ENCODE data around the gene GOPC. TPM values are rescaled to one million over a fixed set of nuclear protein-coding genes. Genes with fewer than 3 reads are reported as not detected.
"Not testable (repeated sequence)": the region's sequence is repeated elsewhere in the genome, so short reads cannot be mapped to it uniquely, and the experiment has no call there.

The GOPC gene
- polyA plus RNA-seq (2013) = 30.7 TPM

DNA sequence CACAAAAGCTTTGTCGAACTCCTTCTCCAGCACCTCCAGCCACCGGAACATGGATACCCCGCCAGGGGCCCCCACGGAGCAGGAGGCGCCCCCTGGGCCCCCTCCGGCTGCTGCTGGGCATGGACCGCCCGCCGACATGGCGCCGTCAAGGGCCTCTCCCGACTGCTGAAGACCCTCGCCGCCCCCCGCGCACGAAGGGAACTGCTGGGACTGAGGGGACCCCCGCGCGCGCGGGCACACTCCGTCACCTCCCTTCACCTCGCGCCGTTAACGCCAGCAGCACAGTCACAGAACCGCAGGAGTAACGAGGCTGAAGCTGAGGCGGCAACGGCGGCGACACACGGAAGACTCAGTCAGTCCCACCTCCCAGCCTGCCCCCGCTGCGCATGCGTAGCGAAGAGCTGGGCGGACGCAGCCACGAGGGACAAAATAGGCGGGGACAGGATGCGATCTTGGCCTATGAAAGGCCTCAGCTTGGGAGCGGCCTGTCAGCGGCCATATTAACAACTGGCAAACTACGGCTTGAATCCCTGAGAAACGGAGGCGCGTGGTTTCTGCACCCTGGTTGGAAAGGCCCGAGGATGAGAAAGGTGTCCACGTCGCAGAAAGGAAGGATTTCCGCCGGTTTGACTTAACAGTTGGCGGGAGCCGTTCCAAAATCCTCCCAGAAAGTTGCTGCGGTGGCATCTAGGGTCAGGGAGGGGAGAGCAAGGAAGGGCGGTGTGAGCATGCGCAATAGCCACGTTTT lies at the start of gene GOPC:
Gene GOPC, minus strand, starts transcription at position 361 of the 748 bp plus-strand sequence. Its CDS starts 223 bp downstream, at position 138.
- under 1% methylated on average over 58 of the region's 60 CpGs for WGBS (ENCODE audit: insufficient coverage)
- Histone ChIP-seq H3K36me3 (ENCODE audit: control insufficient read depth in 4 of 4, insufficient read depth in 4 of 4, low read length in 3 of 4) (peaks cover 2 to 17% (median 8%) of the 10 kb centered on the region in 4 experiments), H3K27ac (ENCODE audit: insufficient read depth in 1 of 2, low read depth in 1 of 2, low read length in 2 of 2, poor library complexity in 1 of 2, severe bottlenecking in 2 of 2) (peak within 1 kb of the TSS; percentile 69 to 87), H3K4me3 (ENCODE audit: control insufficient read depth in 1 of 7, extremely low read depth in 1 of 7, insufficient read depth in 4 of 7, low read depth in 2 of 7, low read length in 6 of 7) (peak within 1 kb of the TSS; percentile 79 to 98 (median 90)), H3K4me1 (ENCODE audit: control extremely low read depth in 1 of 4, control insufficient read depth in 4 of 4, insufficient read depth in 4 of 4, low read length in 3 of 4) (peaks cover 8 to 30% (median 16%) of the 10 kb centered on the region in 4 experiments), H3K27me3 (replicated peaks in 2 of 5; ENCODE audit: control insufficient read depth in 4 of 5, insufficient read depth in 5 of 5, low read length in 4 of 5) (no peaks in the 10 kb centered on the region), H3K9me3 (ENCODE audit: control extremely low read depth in 1 of 5, control insufficient read depth in 4 of 5, insufficient read depth in 2 of 5, low read depth in 1 of 5, low read length in 4 of 5) (peaks cover 0 to 5% (median under 1%) of the 10 kb centered on the region in 5 experiments)
- CTCF ChIA-PET = interaction anchor here (1.0 to 1.4 kb wide), 4 partner anchors 16 to 124 kb away, joined by 3 to 5 read pairs (median 4); no protein-coding TSS in a partner anchor
- POLR2A ChIA-PET = interaction anchor here (0.6 to 1.0 kb wide), 4 partner anchors 34 to 152 kb away, joined by 3 to 6 read pairs (median 4); no protein-coding TSS in a partner anchor
- DNase-seq = peak; percentile 98 to 99 (median 99)

DNA sequence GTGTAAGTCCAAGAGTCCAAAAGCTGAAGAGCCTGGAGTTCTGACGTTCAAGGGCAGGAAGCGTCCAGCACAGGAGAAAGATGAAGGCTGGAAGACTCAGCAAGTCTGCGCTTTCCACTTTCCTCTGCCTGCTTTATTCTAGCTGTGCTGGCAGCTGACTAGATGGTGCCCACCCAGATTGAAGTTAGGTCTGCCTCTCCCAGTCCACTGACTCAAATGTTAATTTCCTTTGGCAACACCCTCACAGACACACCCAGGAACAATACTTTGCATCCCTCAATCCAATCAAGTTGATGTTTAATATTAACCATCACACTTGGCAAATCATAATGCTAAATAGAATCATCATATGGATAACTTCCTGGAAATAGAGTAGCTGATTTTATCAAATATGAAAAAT lies 49.7 kb upstream of the GOPC start:
- DNase-seq; CTCF ChIA-PET; H3K27me3 ChIP-seq (replicated peaks in 2 of 5; ENCODE audit: control insufficient read depth in 4 of 5, insufficient read depth in 5 of 5, low read length in 4 of 5); H3K27ac ChIP-seq (ENCODE audit: insufficient read depth in 1 of 2, low read depth in 1 of 2, low read length in 2 of 2, poor library complexity in 1 of 2, severe bottlenecking in 2 of 2); H3K4me1 ChIP-seq (ENCODE audit: control extremely low read depth in 1 of 4, control insufficient read depth in 4 of 4, insufficient read depth in 4 of 4, low read length in 3 of 4); H3K4me3 ChIP-seq (ENCODE audit: control insufficient read depth in 1 of 7, extremely low read depth in 1 of 7, insufficient read depth in 4 of 7, low read depth in 2 of 7, low read length in 6 of 7); H3K9me3 ChIP-seq (ENCODE audit: control extremely low read depth in 1 of 5, control insufficient read depth in 4 of 5, insufficient read depth in 2 of 5, low read depth in 1 of 5, low read length in 4 of 5); H3K36me3 ChIP-seq (ENCODE audit: control insufficient read depth in 4 of 4, insufficient read depth in 4 of 4, low read length in 3 of 4); POLR2A ChIA-PET: not testable (repeated sequence)
- WGBS (ENCODE audit: insufficient coverage) = 100% methylated on average over 3 of the region's 3 CpGs

DNA sequence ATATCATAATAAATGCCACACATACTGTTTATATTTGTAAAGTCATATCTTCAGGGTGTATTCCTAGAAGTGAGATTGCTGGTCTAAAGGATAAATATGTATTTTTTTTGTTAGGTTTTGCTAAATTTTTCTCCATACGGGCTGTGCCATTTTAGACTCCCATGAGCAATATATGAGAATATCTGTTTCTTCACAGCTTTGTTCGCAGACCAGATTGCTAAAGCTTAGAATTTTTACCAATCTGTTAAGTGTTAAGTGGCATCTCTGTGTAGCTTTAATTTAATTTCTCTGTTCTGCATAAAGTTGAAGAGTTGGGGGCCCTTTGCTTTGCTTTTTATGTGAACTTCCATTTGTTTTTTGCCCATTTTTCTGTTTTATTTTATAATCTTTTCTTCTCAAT lies 40.7 kb upstream of the GOPC start:
- POLR2A ChIA-PET = no interaction called here

DNA sequence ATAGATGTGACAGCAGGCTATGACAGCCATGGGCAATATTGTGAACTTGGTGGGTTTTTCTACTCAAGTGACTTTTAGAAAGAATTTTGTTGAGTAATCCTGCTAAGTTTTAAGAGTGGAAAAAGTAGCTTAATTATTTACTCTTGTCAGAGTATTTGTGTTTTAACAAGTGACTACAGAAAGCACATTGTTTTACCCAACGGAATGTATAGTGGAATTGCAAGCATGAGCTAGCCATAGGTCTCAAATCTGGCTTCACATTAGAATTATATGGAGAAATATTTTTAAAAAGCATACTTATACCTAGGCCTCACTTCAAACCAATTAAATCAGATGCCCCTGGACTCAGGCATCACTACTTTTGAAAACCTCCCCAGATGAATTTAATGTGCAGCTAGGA lies 35.5 kb upstream of the GOPC start:
- DNase-seq = no peak
- Histone ChIP-seq H3K4me1 (ENCODE audit: control extremely low read depth in 1 of 4, control insufficient read depth in 4 of 4, insufficient read depth in 4 of 4, low read length in 3 of 4) (no peaks in the 10 kb centered on the region), H3K27me3 (replicated peaks in 2 of 5; ENCODE audit: control insufficient read depth in 4 of 5, insufficient read depth in 5 of 5, low read length in 4 of 5) (no peaks in the 10 kb centered on the region), H3K4me3 (ENCODE audit: control insufficient read depth in 1 of 7, extremely low read depth in 1 of 7, insufficient read depth in 4 of 7, low read depth in 2 of 7, low read length in 6 of 7) (no peak overlapping the region), H3K27ac (ENCODE audit: insufficient read depth in 1 of 2, low read depth in 1 of 2, low read length in 2 of 2, poor library complexity in 1 of 2, severe bottlenecking in 2 of 2) (no peak overlapping the region), H3K36me3 (ENCODE audit: control insufficient read depth in 4 of 4, insufficient read depth in 4 of 4, low read length in 3 of 4) (no peaks in the 10 kb centered on the region), H3K9me3 (ENCODE audit: control extremely low read depth in 1 of 5, control insufficient read depth in 4 of 5, insufficient read depth in 2 of 5, low read depth in 1 of 5, low read length in 4 of 5) (no peaks in the 10 kb centered on the region)
- CTCF ChIA-PET = no interaction called here
- no CpG with 5 or more reads among the region's 1 CpG for WGBS (ENCODE audit: insufficient coverage)
- POLR2A ChIA-PET = no interaction called here

More for the DNA sequence above, 40.7 kb upstream of the GOPC start:
- Histone ChIP-seq H3K36me3 (ENCODE audit: control insufficient read depth in 4 of 4, insufficient read depth in 4 of 4, low read length in 3 of 4) (no peaks in the 10 kb centered on the region), H3K27me3 (replicated peaks in 2 of 5; ENCODE audit: control insufficient read depth in 4 of 5, insufficient read depth in 5 of 5, low read length in 4 of 5) (no peaks in the 10 kb centered on the region), H3K9me3 (ENCODE audit: control extremely low read depth in 1 of 5, control insufficient read depth in 4 of 5, insufficient read depth in 2 of 5, low read depth in 1 of 5, low read length in 4 of 5) (peaks cover 0 to 1% (median 0%) of the 10 kb centered on the region in 5 experiments), H3K4me1 (ENCODE audit: control extremely low read depth in 1 of 4, control insufficient read depth in 4 of 4, insufficient read depth in 4 of 4, low read length in 3 of 4) (no peaks in the 10 kb centered on the region), H3K4me3 (ENCODE audit: control insufficient read depth in 1 of 7, extremely low read depth in 1 of 7, insufficient read depth in 4 of 7, low read depth in 2 of 7, low read length in 6 of 7) (no peak overlapping the region), H3K27ac (ENCODE audit: insufficient read depth in 1 of 2, low read depth in 1 of 2, low read length in 2 of 2, poor library complexity in 1 of 2, severe bottlenecking in 2 of 2) (no peak overlapping the region)
- no CpG with 5 or more reads among the region's 2 CpGs for WGBS (ENCODE audit: insufficient coverage)
- DNase-seq = no peak
- CTCF ChIA-PET = no interaction called here

DNA sequence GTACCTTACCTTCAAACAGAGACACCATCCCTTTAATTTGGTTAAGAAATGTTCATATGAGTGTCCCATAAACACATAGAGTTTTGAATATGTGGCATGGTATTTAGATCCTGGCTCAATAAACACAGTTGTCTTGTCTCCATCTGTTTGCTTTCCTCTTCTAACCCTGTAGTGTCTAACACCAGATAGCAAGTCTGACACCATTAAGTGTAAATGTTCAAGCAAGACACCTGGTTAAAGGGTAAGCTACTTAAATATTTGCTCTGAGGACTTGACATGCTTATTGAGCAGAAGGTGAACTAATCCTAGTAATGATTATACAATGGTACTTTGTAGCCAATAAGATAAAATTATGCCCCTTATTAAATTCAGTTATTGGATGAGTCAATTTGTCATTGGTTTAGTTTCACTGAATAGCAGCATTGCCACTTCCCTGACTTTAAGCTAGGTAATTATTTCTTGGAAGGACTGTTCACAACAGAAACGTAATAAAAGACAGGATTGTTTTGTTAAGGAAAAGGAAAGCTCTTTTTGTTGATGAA lies 26.9 kb upstream of the GOPC start:
- ChIA-PET POLR2A (no interaction called here), CTCF (no interaction called here)
- Histone ChIP-seq H3K4me1 (ENCODE audit: control extremely low read depth in 1 of 4, control insufficient read depth in 4 of 4, insufficient read depth in 4 of 4, low read length in 3 of 4) (no peaks in the 10 kb centered on the region), H3K9me3 (ENCODE audit: control extremely low read depth in 1 of 5, control insufficient read depth in 4 of 5, insufficient read depth in 2 of 5, low read depth in 1 of 5, low read length in 4 of 5) (peaks cover 2 to 31% (median 5%) of the 10 kb centered on the region in 5 experiments), H3K27ac (ENCODE audit: insufficient read depth in 1 of 2, low read depth in 1 of 2, low read length in 2 of 2, poor library complexity in 1 of 2, severe bottlenecking in 2 of 2) (no peak overlapping the region), H3K4me3 (ENCODE audit: control insufficient read depth in 1 of 7, extremely low read depth in 1 of 7, insufficient read depth in 4 of 7, low read depth in 2 of 7, low read length in 6 of 7) (no peak overlapping the region), H3K36me3 (ENCODE audit: control insufficient read depth in 4 of 4, insufficient read depth in 4 of 4, low read length in 3 of 4) (no peaks in the 10 kb centered on the region), H3K27me3 (replicated peaks in 2 of 5; ENCODE audit: control insufficient read depth in 4 of 5, insufficient read depth in 5 of 5, low read length in 4 of 5) (no peaks in the 10 kb centered on the region)
- DNase-seq = no peak
- WGBS (ENCODE audit: insufficient coverage) = no CpG with 5 or more reads among the region's 1 CpG

DNA sequence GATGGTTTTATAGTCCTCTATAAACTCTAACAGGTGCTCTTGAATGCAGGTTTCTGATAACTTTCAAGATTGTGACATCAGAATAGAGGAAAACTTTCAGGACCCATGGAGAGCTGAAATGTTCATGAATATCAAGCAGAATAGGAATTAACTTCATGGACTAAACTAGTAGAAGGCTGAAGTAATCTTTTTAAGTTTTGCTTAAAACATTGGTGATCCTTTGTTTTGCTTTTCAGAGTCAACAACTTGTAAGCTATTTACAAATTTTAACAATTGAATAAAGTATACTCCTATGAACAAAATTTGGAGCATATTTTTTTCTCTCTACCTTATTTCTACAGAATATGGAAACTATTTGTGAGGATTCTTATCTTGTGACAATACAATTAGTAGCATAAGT lies 25.2 kb upstream of the GOPC start:
- Histone ChIP-seq H3K27ac (ENCODE audit: insufficient read depth in 1 of 2, low read depth in 1 of 2, low read length in 2 of 2, poor library complexity in 1 of 2, severe bottlenecking in 2 of 2) (no peak overlapping the region), H3K9me3 (ENCODE audit: control extremely low read depth in 1 of 5, control insufficient read depth in 4 of 5, insufficient read depth in 2 of 5, low read depth in 1 of 5, low read length in 4 of 5) (peaks cover 4 to 44% (median 5%) of the 10 kb centered on the region in 5 experiments), H3K36me3 (ENCODE audit: control insufficient read depth in 4 of 4, insufficient read depth in 4 of 4, low read length in 3 of 4) (no peaks in the 10 kb centered on the region), H3K4me1 (ENCODE audit: control extremely low read depth in 1 of 4, control insufficient read depth in 4 of 4, insufficient read depth in 4 of 4, low read length in 3 of 4) (no peaks in the 10 kb centered on the region), H3K27me3 (replicated peaks in 2 of 5; ENCODE audit: control insufficient read depth in 4 of 5, insufficient read depth in 5 of 5, low read length in 4 of 5) (no peaks in the 10 kb centered on the region), H3K4me3 (ENCODE audit: control insufficient read depth in 1 of 7, extremely low read depth in 1 of 7, insufficient read depth in 4 of 7, low read depth in 2 of 7, low read length in 6 of 7) (no peak overlapping the region)
- DNase-seq = no peak
- CTCF ChIA-PET = no interaction called here
- POLR2A ChIA-PET = no interaction called here

DNA sequence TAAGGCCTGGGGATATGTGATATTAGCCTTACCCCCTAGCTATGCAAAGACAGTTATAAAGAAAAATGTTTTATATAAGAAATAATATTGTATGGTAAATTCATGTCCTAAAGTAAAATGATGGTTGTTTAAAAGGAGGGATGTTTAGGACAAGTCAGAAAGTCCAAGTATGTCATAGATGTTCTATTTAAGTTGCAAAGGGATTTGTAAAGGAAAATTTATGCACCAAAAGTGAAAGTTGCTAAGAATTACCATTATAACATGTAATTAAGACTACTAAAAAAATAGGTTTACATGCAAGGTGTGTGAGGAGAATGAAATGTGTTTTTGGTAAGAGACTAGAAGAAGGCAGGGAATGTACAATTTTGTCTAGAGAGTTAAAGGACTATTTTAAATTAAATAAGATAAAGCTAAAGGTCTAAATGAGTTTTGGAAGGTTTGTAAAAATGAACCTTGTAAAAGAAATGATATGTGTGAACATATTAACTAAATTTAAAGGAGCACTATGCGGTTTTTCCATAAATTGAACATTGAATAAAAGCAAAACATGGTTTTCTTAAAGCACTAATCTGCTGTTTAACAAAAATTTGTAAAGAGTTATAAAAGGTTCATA lies 22.7 kb upstream of the GOPC start:
- Histone ChIP-seq H3K9me3 (ENCODE audit: control extremely low read depth in 1 of 5, control insufficient read depth in 4 of 5, insufficient read depth in 2 of 5, low read depth in 1 of 5, low read length in 4 of 5) (peaks cover 4 to 44% (median 5%) of the 10 kb centered on the region in 5 experiments), H3K36me3 (ENCODE audit: control insufficient read depth in 4 of 4, insufficient read depth in 4 of 4, low read length in 3 of 4) (no peaks in the 10 kb centered on the region), H3K4me3 (ENCODE audit: control insufficient read depth in 1 of 7, extremely low read depth in 1 of 7, insufficient read depth in 4 of 7, low read depth in 2 of 7, low read length in 6 of 7) (no peak overlapping the region), H3K27ac (ENCODE audit: insufficient read depth in 1 of 2, low read depth in 1 of 2, low read length in 2 of 2, poor library complexity in 1 of 2, severe bottlenecking in 2 of 2) (no peak overlapping the region), H3K27me3 (replicated peaks in 2 of 5; ENCODE audit: control insufficient read depth in 4 of 5, insufficient read depth in 5 of 5, low read length in 4 of 5) (no peaks in the 10 kb centered on the region), H3K4me1 (ENCODE audit: control extremely low read depth in 1 of 4, control insufficient read depth in 4 of 4, insufficient read depth in 4 of 4, low read length in 3 of 4) (no peaks in the 10 kb centered on the region)
- POLR2A ChIA-PET = interaction anchor here (0.6 kb wide), 1 partner anchor 12 kb away, joined by 6 read pairs; no protein-coding TSS in a partner anchor
- CTCF ChIA-PET = no interaction called here
- WGBS (ENCODE audit: insufficient coverage) = no CpG with 5 or more reads among the region's 1 CpG
- DNase-seq = no peak

Data from common myeloid progenitor, CD34-positive (primary cell).